ENCODE data around the gene PRKAA1.
"Not testable (repeated sequence)": the region's sequence is repeated elsewhere in the genome, so short reads cannot be mapped to it uniquely, and the experiment has no call there.

PRKAA1 gene

GRCh38 chr5:40826489-40827187 lies 28.5 kb upstream of the PRKAA1 start:
- FAIRE-seq = no peak
- no peak for DNase-seq (ENCODE audit: insufficient read length, low spot score)
- TF ChIP-seq TAF1 (IDR thresholded peaks at IDR 0.05; ENCODE audit: low read depth, low read length) (no peak), POLR2AphosphoS5 (IDR thresholded peaks at IDR 0.05; ENCODE audit: low read depth, low read length) (peak; percentile 59; the same call in 1 of the 2 replicates), POLR2A (IDR thresholded peaks at IDR 0.05; ENCODE audit: low read depth, low read length) (peak; percentile 67)

DNA sequence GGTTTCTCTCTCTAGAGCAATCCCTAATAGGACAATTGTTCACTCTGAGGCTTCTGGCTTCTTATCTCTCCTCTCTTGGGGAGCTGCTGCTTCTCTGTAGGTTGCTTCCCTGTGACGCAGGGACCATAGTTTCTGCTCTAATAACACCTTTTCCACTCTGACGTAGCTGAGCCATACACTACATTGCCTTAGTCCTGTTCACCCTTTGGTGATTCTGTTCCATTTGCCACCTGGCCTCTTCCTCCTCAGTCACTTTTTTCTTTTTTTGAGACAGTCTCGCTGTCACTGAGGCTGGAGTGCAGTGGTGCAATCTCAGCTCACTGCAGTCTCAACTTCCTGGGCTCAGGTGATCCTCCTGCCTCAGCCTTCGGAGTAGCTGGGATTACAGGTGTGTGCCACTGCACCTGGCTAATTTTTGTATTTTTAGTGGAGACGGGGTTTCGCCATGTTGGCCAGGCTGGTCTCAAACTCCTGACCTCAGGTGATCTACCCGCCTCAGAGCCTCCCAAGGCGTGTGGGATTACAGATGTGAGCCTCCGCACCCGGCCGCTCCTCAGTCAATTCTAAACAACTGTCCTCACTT lies 27.4 kb upstream of the PRKAA1 start:
- not testable (repeated sequence) for DNase-seq (ENCODE audit: insufficient read length, low spot score); FAIRE-seq
- TF ChIP-seq POLR2A (IDR thresholded peaks at IDR 0.05; ENCODE audit: low read depth, low read length) (peak; percentile 51; the same call in 1 of the 2 replicates), POLR2AphosphoS5 (IDR thresholded peaks at IDR 0.05; ENCODE audit: low read depth, low read length) (peak; percentile 84)

GRCh38 chr5:40823459-40823858 lies 25.3 kb upstream of the PRKAA1 start:
- FAIRE-seq = no peak
- no peak for DNase-seq (ENCODE audit: insufficient read length, low spot score)
- no peak for TF ChIP-seq POLR2A (IDR thresholded peaks at IDR 0.05; ENCODE audit: low read depth, low read length)
- TF ChIP-seq PAX5 (IDR thresholded peaks at IDR 0.05; ENCODE audit: insufficient read depth, low read length, severe bottlenecking) = no peak
- no peak for TF ChIP-seq POLR2AphosphoS5 (IDR thresholded peaks at IDR 0.05; ENCODE audit: low read depth, low read length)
- TF ChIP-seq TAF1 (IDR thresholded peaks at IDR 0.05; ENCODE audit: low read depth, low read length) = no peak

DNA sequence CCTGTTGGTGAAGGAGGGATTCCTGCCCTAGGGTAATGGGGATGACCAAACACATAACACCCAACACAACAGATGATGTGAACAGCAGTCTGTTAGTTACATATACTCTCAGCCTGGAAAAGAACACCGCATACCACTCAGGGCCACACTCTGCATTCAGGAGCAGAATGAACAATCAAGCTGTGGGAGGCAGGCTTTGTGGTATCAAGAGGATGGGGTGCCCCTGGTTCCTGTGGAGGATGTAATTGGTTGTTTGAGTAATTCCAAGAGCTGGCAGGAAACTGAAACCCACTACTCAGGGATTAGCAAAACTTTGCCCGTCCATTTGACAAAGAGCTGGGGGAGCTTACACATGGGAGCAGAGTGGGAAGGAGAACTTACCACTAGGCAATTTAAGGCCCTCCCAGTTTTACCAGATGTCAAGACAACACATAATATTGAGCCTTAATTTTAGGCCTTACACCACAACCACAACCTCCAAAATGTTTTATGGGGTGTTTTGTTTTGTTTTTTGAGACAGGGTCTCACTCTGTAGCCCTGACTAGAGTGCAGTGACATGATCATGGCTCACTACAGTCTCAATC lies 15.6 kb upstream of the PRKAA1 start:
- FAIRE-seq (no peak), DNase-seq (ENCODE audit: insufficient read length, low spot score) (no peak)
- TF ChIP-seq TAF1 (IDR thresholded peaks at IDR 0.05; ENCODE audit: low read depth, low read length) = no peak
- no peak for TF ChIP-seq POLR2A (IDR thresholded peaks at IDR 0.05; ENCODE audit: low read depth, low read length)
- TF ChIP-seq PAX5 (IDR thresholded peaks at IDR 0.05; ENCODE audit: insufficient read depth, low read length, severe bottlenecking) = no peak
- TF ChIP-seq POLR2AphosphoS5 (IDR thresholded peaks at IDR 0.05; ENCODE audit: low read depth, low read length) = no peak
- TF ChIP-seq SPI1 (IDR thresholded peaks at IDR 0.05; ENCODE audit: low read depth, low read length) = no peak
- no peak for TF ChIP-seq POU2F2 (IDR thresholded peaks at IDR 0.05; ENCODE audit: low read depth, low read length)

DNA sequence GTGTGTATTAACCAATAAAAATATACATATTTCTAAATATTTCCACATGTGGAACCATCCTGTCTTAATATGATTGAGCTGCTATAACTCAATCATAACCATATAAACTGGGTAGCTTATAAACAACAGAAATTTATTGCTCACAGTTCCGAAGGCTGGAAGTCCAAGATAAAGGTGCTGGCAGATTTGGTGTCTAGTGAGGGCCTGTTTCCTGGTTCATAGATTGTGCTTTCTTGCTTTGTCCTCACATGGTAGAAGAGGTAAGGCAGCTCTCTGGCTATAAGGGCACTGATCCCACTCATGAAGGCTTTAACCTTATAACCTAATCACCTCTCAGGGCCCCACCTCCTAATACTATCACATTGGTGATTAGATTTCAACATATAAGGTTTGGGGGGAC lies 14.0 kb upstream of the PRKAA1 start:
- no peak for TF ChIP-seq TAF1 (IDR thresholded peaks at IDR 0.05; ENCODE audit: low read depth, low read length)
- TF ChIP-seq PAX5 (IDR thresholded peaks at IDR 0.05; ENCODE audit: insufficient read depth, low read length, severe bottlenecking) = no peak
- TF ChIP-seq POLR2AphosphoS5 (IDR thresholded peaks at IDR 0.05; ENCODE audit: low read depth, low read length) = no peak
- no peak for TF ChIP-seq SPI1 (IDR thresholded peaks at IDR 0.05; ENCODE audit: low read depth, low read length)
- TF ChIP-seq POLR2A (IDR thresholded peaks at IDR 0.05; ENCODE audit: low read depth, low read length) = no peak
- no peak for TF ChIP-seq POU2F2 (IDR thresholded peaks at IDR 0.05; ENCODE audit: low read depth, low read length)
- DNase-seq (ENCODE audit: insufficient read length, low spot score) (no peak), FAIRE-seq (no peak)

DNA sequence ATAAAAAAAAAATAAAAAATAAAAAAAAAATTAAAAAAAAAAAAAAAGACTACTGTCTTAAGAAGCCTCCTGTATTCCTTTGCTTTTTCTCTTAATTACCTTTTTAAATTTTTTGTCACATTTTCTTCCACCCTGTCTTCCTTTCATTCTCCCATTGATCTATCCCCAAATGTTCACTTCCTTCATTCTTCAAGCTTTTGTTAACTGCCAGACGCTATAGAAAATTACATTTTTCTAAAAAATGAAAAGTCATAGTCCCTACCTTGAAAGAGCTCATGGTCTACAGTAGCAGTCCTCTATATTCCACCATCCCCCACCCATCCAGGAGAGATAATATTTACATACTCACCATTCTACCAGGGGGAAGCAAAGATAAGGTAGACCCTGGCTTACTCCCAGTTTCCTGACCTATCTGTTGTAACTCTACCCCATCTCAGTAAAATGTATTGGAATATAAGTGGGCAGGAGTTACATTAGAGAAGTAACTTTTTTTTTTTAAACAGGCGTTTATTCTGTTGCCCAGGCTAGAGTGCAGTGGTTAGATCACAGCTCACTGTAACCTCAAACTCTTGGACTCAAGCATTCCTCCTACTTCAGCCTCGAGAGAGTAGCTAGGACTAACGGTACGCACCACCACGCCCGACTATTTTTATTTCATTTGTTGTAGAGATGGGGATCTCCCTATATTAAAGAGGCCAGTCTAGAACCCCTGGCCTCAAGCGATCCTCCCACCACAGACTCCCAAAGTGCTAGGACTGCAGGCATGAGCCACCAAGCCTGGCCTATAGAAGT lies 3.8 kb upstream of the PRKAA1 start:
- FAIRE-seq (no peak), DNase-seq (ENCODE audit: insufficient read length, low spot score) (no peak)
- TF ChIP-seq POLR2AphosphoS5 (IDR thresholded peaks at IDR 0.05; ENCODE audit: low read depth, low read length) = no peak
- no peak for TF ChIP-seq TAF1 (IDR thresholded peaks at IDR 0.05; ENCODE audit: low read depth, low read length)
- no peak for TF ChIP-seq PAX5 (IDR thresholded peaks at IDR 0.05; ENCODE audit: insufficient read depth, low read length, severe bottlenecking)
- TF ChIP-seq POLR2A (IDR thresholded peaks at IDR 0.05; ENCODE audit: low read depth, low read length) = no peak
- TF ChIP-seq POU2F2 (IDR thresholded peaks at IDR 0.05; ENCODE audit: low read depth, low read length) = no peak
- no peak for TF ChIP-seq SPI1 (IDR thresholded peaks at IDR 0.05; ENCODE audit: low read depth, low read length)

DNA sequence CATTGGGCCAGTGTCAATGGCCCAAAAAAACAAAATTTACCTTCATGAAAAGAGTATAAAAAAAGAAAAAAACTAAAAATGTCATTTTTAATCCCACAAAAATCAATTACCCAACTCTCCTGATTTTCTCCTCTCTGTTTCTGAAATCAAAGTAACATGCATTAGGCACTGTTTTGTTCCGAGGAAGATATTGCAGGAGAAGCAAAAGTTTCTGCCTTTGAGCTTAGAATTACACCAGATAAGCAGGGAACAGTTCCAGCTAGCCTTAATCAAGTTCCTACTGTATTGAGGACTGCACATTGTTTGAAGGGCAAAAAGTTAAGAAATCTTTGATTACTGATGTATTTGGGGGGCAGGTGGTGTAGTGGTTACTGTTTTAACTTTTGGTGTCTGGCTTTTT lies 1.1 kb upstream of the PRKAA1 start:
- TF ChIP-seq POU2F2 (IDR thresholded peaks at IDR 0.05; ENCODE audit: low read depth, low read length) = no peak
- TF ChIP-seq POLR2A (IDR thresholded peaks at IDR 0.05; ENCODE audit: low read depth, low read length) = no peak
- TF ChIP-seq POLR2AphosphoS5 (IDR thresholded peaks at IDR 0.05; ENCODE audit: low read depth, low read length) = no peak
- no peak for TF ChIP-seq SPI1 (IDR thresholded peaks at IDR 0.05; ENCODE audit: low read depth, low read length)
- TF ChIP-seq TAF1 (IDR thresholded peaks at IDR 0.05; ENCODE audit: low read depth, low read length) = no peak
- TF ChIP-seq PAX5 (IDR thresholded peaks at IDR 0.05; ENCODE audit: insufficient read depth, low read length, severe bottlenecking) = no peak
- no peak for DNase-seq (ENCODE audit: insufficient read length, low spot score)
- no peak for FAIRE-seq

GRCh38 chr5:40798801-40799210 lies 632 bp upstream of the PRKAA1 start:
- FAIRE-seq = no peak
- peak; percentile 10 for DNase-seq (ENCODE audit: insufficient read length, low spot score)
- TF ChIP-seq SPI1 (IDR thresholded peaks at IDR 0.05; ENCODE audit: low read depth, low read length) (no peak), POLR2A (IDR thresholded peaks at IDR 0.05; ENCODE audit: low read depth, low read length) (no peak), PAX5 (IDR thresholded peaks at IDR 0.05; ENCODE audit: insufficient read depth, low read length, severe bottlenecking) (no peak), POU2F2 (IDR thresholded peaks at IDR 0.05; ENCODE audit: low read depth, low read length) (no peak), POLR2AphosphoS5 (IDR thresholded peaks at IDR 0.05; ENCODE audit: low read depth, low read length) (no peak)

- FAIRE-seq (peak; percentile 68), DNase-seq (ENCODE audit: insufficient read length, low spot score) (no peak)
- no peak for TF ChIP-seq PAX5 (IDR thresholded peaks at IDR 0.05; ENCODE audit: insufficient read depth, low read length, severe bottlenecking)
- TF ChIP-seq SPI1 (IDR thresholded peaks at IDR 0.05; ENCODE audit: low read depth, low read length) = no peak
- TF ChIP-seq TAF1 (IDR thresholded peaks at IDR 0.05; ENCODE audit: low read depth, low read length) = no peak
- no peak for TF ChIP-seq POLR2A (IDR thresholded peaks at IDR 0.05; ENCODE audit: low read depth, low read length)
- TF ChIP-seq POU2F2 (IDR thresholded peaks at IDR 0.05; ENCODE audit: low read depth, low read length) = no peak
- TF ChIP-seq POLR2AphosphoS5 (IDR thresholded peaks at IDR 0.05; ENCODE audit: low read depth, low read length) = no peak
Observed at GRCh38 chr5:40797273-40798011, 732 bp downstream of the PRKAA1 start.
